WTC11 (cell line): ENCODE results near the gene ABHD12. TPM values are rescaled to one million over a fixed set of nuclear protein-coding genes. Genes with fewer than 3 reads are reported as not detected.
A peak's percentile ranks its signal among the peaks of the same experiment; 100 is the strongest.

Experiments
- ATAC-seq: fragments of 200-7000 bp; cut with Tn5 transposase; 2 replicates; pipeline ENCODE4 v1.10.0; 2021; ENCODE audit warnings: mild to moderate bottlenecking, moderate library complexity
- CTCF ChIA-PET: fragments of 300-600 bp; sonication (Branson Sonifier 250); formaldehyde crosslinking; loops from one replicate; lab custom pipeline; 2021; ENCODE audit warnings: antibody characterized with exemption; lab: Charles Lee
- POLR2A ChIA-PET: fragments of 350-600 bp; sonication (Branson Sonifier 250); formaldehyde crosslinking; loops from one replicate; lab custom pipeline; 2021; ENCODE audit warnings: antibody characterized with exemption; lab: Charles Lee
- DNase-seq: peaks from one replicate; pipeline ENCODE4 v3.0.0; 2021; ENCODE audit warnings: low spot score
- H3K27ac Mint-ChIP-seq: 2 replicates; pipeline ENCODE4 v1.8.0; 2021; ENCODE audit warnings: mixed read lengths
- H3K27me3 Mint-ChIP-seq: 2 replicates; pipeline ENCODE4 v1.8.0; 2021; ENCODE audit warnings: low read depth, mild to moderate bottlenecking, moderate library complexity, mixed read lengths
- H3K36me3 Mint-ChIP-seq: 2 replicates; pipeline ENCODE4 v1.8.0; 2021; ENCODE audit warnings: mixed read lengths
- H3K4me1 Mint-ChIP-seq: 2 replicates; pipeline ENCODE4 v1.8.0; 2022; ENCODE audit warnings: mixed read lengths
- H3K4me3 Mint-ChIP-seq: 2 replicates; pipeline ENCODE4 v1.8.0; 2021; ENCODE audit warnings: mild to moderate bottlenecking, moderate library complexity, mixed read lengths
- H3K9me3 Mint-ChIP-seq: 2 replicates; pipeline ENCODE4 v1.8.0; 2021; ENCODE audit warnings: mixed read lengths
- CBFB ChIP-seq: sonication (generic); formaldehyde crosslinking; IDR thresholded peaks from 2 replicates; pipeline ENCODE4 v1.8.1; 2022; ENCODE audit warnings: mild to moderate bottlenecking, low read depth, missing genetic modification reagents
- ESRRA ChIP-seq: sonication (generic); formaldehyde crosslinking; IDR thresholded peaks from 2 replicates; pipeline ENCODE4 v1.8.1; 2022; ENCODE audit warnings: mild to moderate bottlenecking, missing genetic modification reagents, borderline replicate concordance
- FOXP4 ChIP-seq: sonication (generic); formaldehyde crosslinking; IDR thresholded peaks from 2 replicates; pipeline ENCODE4 v1.8.0; 2022; ENCODE audit warnings: mild to moderate bottlenecking, missing genetic modification reagents
- GTF2I ChIP-seq: fragments of 250-450 bp; sonication (Bioruptor Pico); conservative IDR thresholded peaks from 2 replicates; pipeline ENCODE4 v1.4.0; 2021; ENCODE audit warnings: mild to moderate bottlenecking
- IRF2 ChIP-seq: sonication (generic); formaldehyde crosslinking; IDR thresholded peaks from 2 replicates; pipeline ENCODE4 v1.8.0; 2022; ENCODE audit warnings: low read depth, missing genetic modification reagents, borderline replicate concordance
- JUN ChIP-seq: sonication (generic); formaldehyde crosslinking; IDR thresholded peaks from 2 replicates; pipeline ENCODE4 v1.8.0; 2023; ENCODE audit warnings: mild to moderate bottlenecking, missing genetic modification reagents
- NFE2L1 ChIP-seq: sonication (generic); formaldehyde crosslinking; IDR thresholded peaks from 2 replicates; pipeline ENCODE4 v1.8.1; 2023; ENCODE audit warnings: missing genetic modification reagents
- OVOL2 ChIP-seq: fragments of 250-450 bp; sonication (Bioruptor Pico); IDR thresholded peaks from 2 replicates; pipeline ENCODE4 v1.9.0; 2021; ENCODE audit warnings: mild to moderate bottlenecking, borderline replicate concordance
- PREB ChIP-seq: sonication (generic); formaldehyde crosslinking; IDR thresholded peaks from 2 replicates; pipeline ENCODE4 v1.8.1; 2022; ENCODE audit warnings: mild to moderate bottlenecking, missing genetic modification reagents, moderate library complexity, borderline replicate concordance
- RELA ChIP-seq: sonication (generic); formaldehyde crosslinking; IDR thresholded peaks from 2 replicates; pipeline ENCODE4 v1.8.1; 2022; ENCODE audit warnings: missing genetic modification reagents, mild to moderate bottlenecking, borderline replicate concordance
- RORB ChIP-seq: fragments of 250-450 bp; sonication (Bioruptor Pico); IDR thresholded peaks from 2 replicates; pipeline ENCODE4 v1.9.0; 2021; ENCODE audit warnings: mild to moderate bottlenecking
- SMAD4 ChIP-seq: sonication (generic); formaldehyde crosslinking; IDR thresholded peaks from 2 replicates; pipeline ENCODE4 v1.8.0; 2022; ENCODE audit warnings: mild to moderate bottlenecking, missing genetic modification reagents
- SOX15 ChIP-seq: fragments of 250-450 bp; sonication (Bioruptor Pico); IDR thresholded peaks from 2 replicates; pipeline ENCODE4 v1.9.0; 2021; ENCODE audit warnings: mild to moderate bottlenecking
- SP1 ChIP-seq: sonication (generic); formaldehyde crosslinking; conservative IDR thresholded peaks from 2 replicates; pipeline ENCODE4 v1.8.1; 2022; ENCODE audit warnings: missing genetic modification reagents
- ZBTB21 ChIP-seq: sonication (generic); formaldehyde crosslinking; IDR thresholded peaks from 2 replicates; pipeline ENCODE4 v1.8.1; 2023; ENCODE audit warnings: mild to moderate bottlenecking, missing genetic modification reagents, borderline replicate concordance
- ZNF138 ChIP-seq: sonication (generic); formaldehyde crosslinking; conservative IDR thresholded peaks from 2 replicates; pipeline ENCODE4 v1.8.1; 2022; ENCODE audit warnings: mild to moderate bottlenecking, moderate library complexity, missing genetic modification reagents
- ZNF423 ChIP-seq: fragments of 250-450 bp; sonication (Bioruptor Pico); IDR thresholded peaks from 2 replicates; pipeline ENCODE4 v2.1.2; 2022; ENCODE audit warnings: mild to moderate bottlenecking, moderate library complexity
- total RNA-seq: library from RNA; stranded (reverse); gene quantifications from 3 replicates; pipeline ENCODE4 v1.2.3, GENCODE V29; 2021
- TF ChIP-seq, protein P1 (sequence below): sonication (generic); formaldehyde crosslinking; IDR thresholded peaks from 2 replicates; pipeline ENCODE4 v1.8.1; 2023; ENCODE audit warnings: mild to moderate bottlenecking, missing genetic modification reagents, moderate library complexity
- TF ChIP-seq, protein P2 (sequence below): sonication (generic); formaldehyde crosslinking; IDR thresholded peaks from 2 replicates; pipeline ENCODE4 v1.8.1; 2023; ENCODE audit warnings: mild to moderate bottlenecking, missing genetic modification reagents
- TF ChIP-seq, protein P3 (sequence below): sonication (generic); formaldehyde crosslinking; IDR thresholded peaks from 2 replicates; pipeline ENCODE4 v1.8.1; 2022; ENCODE audit warnings: low read depth, missing genetic modification reagents, borderline replicate concordance
- TF ChIP-seq, protein P4 (sequence below): sonication (generic); formaldehyde crosslinking; IDR thresholded peaks from 2 replicates; pipeline ENCODE4 v1.8.0; 2023; ENCODE audit warnings: missing genetic modification reagents
- TF ChIP-seq, protein P5 (sequence below): fragments of 250-450 bp; sonication (Bioruptor Pico); IDR thresholded peaks from 2 replicates; pipeline ENCODE4 v2.1.2; 2022; ENCODE audit warnings: mild to moderate bottlenecking, moderate library complexity

The ABHD12 gene
- total RNA-seq, 1 experiment from 2014 or later = 63.1 TPM

GRCh38 chr20:25293910-25294458, 96.7 kb downstream of the ABHD12 start:
- no peaks in the 10 kb centered on the region for H3K27me3 Mint-ChIP-seq
- DNase-seq (no peak), ATAC-seq (no peak)
- no peak for TF ChIP-seq RORB (CRISPR knock-in tag)
- no peak for TF ChIP-seq SP1 (CRISPR knock-in tag)
- TF ChIP-seq, protein P1, sequence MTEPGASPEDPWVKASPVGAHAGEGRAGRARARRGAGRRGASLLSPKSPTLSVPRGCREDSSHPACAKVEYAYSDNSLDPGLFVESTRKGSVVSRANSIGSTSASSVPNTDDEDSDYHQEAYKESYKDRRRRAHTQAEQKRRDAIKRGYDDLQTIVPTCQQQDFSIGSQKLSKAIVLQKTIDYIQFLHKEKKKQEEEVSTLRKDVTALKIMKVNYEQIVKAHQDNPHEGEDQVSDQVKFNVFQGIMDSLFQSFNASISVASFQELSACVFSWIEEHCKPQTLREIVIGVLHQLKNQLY (CRISPR knock-in tag) = no peak
- TF ChIP-seq ZNF138 = no peak
- TF ChIP-seq SMAD4 = no peak
- no peak for TF ChIP-seq GTF2I (CRISPR knock-in tag)
- no peak for TF ChIP-seq ZBTB21 (CRISPR knock-in tag)
- no peak for TF ChIP-seq ZNF423 (CRISPR knock-in tag)
- TF ChIP-seq, protein P2, sequence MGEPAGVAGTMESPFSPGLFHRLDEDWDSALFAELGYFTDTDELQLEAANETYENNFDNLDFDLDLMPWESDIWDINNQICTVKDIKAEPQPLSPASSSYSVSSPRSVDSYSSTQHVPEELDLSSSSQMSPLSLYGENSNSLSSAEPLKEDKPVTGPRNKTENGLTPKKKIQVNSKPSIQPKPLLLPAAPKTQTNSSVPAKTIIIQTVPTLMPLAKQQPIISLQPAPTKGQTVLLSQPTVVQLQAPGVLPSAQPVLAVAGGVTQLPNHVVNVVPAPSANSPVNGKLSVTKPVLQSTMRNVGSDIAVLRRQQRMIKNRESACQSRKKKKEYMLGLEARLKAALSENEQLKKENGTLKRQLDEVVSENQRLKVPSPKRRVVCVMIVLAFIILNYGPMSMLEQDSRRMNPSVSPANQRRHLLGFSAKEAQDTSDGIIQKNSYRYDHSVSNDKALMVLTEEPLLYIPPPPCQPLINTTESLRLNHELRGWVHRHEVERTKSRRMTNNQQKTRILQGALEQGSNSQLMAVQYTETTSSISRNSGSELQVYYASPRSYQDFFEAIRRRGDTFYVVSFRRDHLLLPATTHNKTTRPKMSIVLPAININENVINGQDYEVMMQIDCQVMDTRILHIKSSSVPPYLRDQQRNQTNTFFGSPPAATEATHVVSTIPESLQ (CRISPR knock-in tag) = no peak
- TF ChIP-seq, protein P3, sequence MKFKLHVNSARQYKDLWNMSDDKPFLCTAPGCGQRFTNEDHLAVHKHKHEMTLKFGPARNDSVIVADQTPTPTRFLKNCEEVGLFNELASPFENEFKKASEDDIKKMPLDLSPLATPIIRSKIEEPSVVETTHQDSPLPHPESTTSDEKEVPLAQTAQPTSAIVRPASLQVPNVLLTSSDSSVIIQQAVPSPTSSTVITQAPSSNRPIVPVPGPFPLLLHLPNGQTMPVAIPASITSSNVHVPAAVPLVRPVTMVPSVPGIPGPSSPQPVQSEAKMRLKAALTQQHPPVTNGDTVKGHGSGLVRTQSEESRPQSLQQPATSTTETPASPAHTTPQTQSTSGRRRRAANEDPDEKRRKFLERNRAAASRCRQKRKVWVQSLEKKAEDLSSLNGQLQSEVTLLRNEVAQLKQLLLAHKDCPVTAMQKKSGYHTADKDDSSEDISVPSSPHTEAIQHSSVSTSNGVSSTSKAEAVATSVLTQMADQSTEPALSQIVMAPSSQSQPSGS (CRISPR knock-in tag) = no peak
- no peak for TF ChIP-seq IRF2 (CRISPR knock-in tag)
- no peak for TF ChIP-seq OVOL2 (CRISPR knock-in tag)
- no peak for TF ChIP-seq CBFB (CRISPR knock-in tag)
- TF ChIP-seq JUN = no peak
- no peak for TF ChIP-seq NFE2L1 (CRISPR knock-in tag)
- no peak for TF ChIP-seq RELA (CRISPR knock-in tag)
- H3K4me3 Mint-ChIP-seq = no peak overlapping the region
- CTCF ChIA-PET = interaction anchor here (0.6 to 5.1 kb wide), 6 partner anchors 47 to 1480 kb away, joined by 3 to 78 read pairs (median 3); no protein-coding TSS in a partner anchor
- peak overlapping the region; percentile 4; the same call in 1 of the 2 replicates for H3K27ac Mint-ChIP-seq
- POLR2A ChIA-PET = interaction anchor here (0.8 kb wide), 1 partner anchor 113 kb away, joined by 3 read pairs; the partner anchor contains the start of gene GINS1
- H3K4me1 Mint-ChIP-seq = peaks cover 28% of the 10 kb centered on the region
- H3K9me3 Mint-ChIP-seq = no peaks in the 10 kb centered on the region
- H3K36me3 Mint-ChIP-seq = peaks cover 4% of the 10 kb centered on the region; the same call in 1 of the 2 replicates

- Mint-ChIP-seq H3K27me3 (no peaks in the 10 kb centered on the region), H3K4me3 (no peak overlapping the region), H3K36me3 (peaks cover 6% of the 10 kb centered on the region; the same call in 1 of the 2 replicates), H3K9me3 (no peaks in the 10 kb centered on the region), H3K27ac (peak overlapping the region; percentile 63; the same call in 1 of the 2 replicates), H3K4me1 (peaks cover 28% of the 10 kb centered on the region)
- ChIA-PET POLR2A (no interaction called here), CTCF (interaction anchor here (0.6 to 5.1 kb wide), 6 partner anchors 46 to 1480 kb away, joined by 3 to 78 read pairs (median 3); no protein-coding TSS in a partner anchor)
- no peak for ATAC-seq
- TF ChIP-seq IRF2 (CRISPR knock-in tag) = no peak
- TF ChIP-seq ESRRA = no peak
- TF ChIP-seq, protein P2 (CRISPR knock-in tag) = no peak
- TF ChIP-seq PREB (CRISPR knock-in tag) = no peak
- TF ChIP-seq, protein P4, sequence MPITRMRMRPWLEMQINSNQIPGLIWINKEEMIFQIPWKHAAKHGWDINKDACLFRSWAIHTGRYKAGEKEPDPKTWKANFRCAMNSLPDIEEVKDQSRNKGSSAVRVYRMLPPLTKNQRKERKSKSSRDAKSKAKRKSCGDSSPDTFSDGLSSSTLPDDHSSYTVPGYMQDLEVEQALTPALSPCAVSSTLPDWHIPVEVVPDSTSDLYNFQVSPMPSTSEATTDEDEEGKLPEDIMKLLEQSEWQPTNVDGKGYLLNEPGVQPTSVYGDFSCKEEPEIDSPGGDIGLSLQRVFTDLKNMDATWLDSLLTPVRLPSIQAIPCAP (CRISPR knock-in tag) = no peak
- no peak for TF ChIP-seq FOXP4 (CRISPR knock-in tag)
- no peak for TF ChIP-seq SOX15 (CRISPR knock-in tag)
- TF ChIP-seq SMAD4 = no peak
- TF ChIP-seq, protein P5, sequence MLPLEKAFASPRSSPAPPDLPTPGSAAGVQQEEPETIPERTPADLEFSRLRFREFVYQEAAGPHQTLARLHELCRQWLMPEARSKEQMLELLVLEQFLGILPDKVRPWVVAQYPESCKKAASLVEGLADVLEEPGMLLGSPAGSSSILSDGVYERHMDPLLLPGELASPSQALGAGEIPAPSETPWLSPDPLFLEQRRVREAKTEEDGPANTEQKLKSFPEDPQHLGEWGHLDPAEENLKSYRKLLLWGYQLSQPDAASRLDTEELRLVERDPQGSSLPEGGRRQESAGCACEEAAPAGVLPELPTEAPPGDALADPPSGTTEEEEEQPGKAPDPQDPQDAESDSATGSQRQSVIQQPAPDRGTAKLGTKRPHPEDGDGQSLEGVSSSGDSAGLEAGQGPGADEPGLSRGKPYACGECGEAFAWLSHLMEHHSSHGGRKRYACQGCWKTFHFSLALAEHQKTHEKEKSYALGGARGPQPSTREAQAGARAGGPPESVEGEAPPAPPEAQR = no peak
- DNase-seq = no peak
Observed at GRCh38 chr20:25293507-25293906, 97.1 kb downstream of the ABHD12 start.
